Lung (tissue), 12 donors: ENCODE measurements around the gene ATP9A. TPM values are rescaled to one million over a fixed set of nuclear protein-coding genes. Genes with fewer than 3 reads are reported as not detected.

Source experiments
- ATAC-seq: fragments of 200-7000 bp; cut with Tn5 transposase; one replicate; pipeline ENCODE4 v1.9.1; 2020; ENCODE audit warnings: moderate number of reproducible peaks; ENCODE audit not compliant: insufficient read depth, low FRiP score
- DNase-seq, 3 donors: peaks; one replicate each; pipeline ENCODE4 v3.0.0-alpha.2; 2013 to 2017
- H3K27ac ChIP-seq, 2 donors: one replicate each; pipeline ENCODE4 v1.5.1; 2013; ENCODE audit warnings: mild to moderate bottlenecking in 2 of 2, moderate library complexity in 2 of 2, control low read depth in 1 of 2, inconsistent platforms in 1 of 2, low read depth in 1 of 2, low read length in 1 of 2
- H3K27me3 ChIP-seq, 3 donors: one replicate each; pipeline ENCODE4 v1.5.1; 2013; ENCODE audit warnings: low read length in 2 of 3; ENCODE audit not compliant: control insufficient read depth in 3 of 3, insufficient read depth in 3 of 3
- H3K36me3 ChIP-seq, 4 donors: one replicate each; pipeline ENCODE4 v1.5.1; 2013; ENCODE audit warnings: low read length in 4 of 4, mild to moderate bottlenecking in 1 of 4, moderate library complexity in 1 of 4; ENCODE audit not compliant: control insufficient read depth in 4 of 4, insufficient read depth in 4 of 4
- H3K4me1 ChIP-seq, 5 donors: one replicate each; pipeline ENCODE4 v1.5.1; 2013; ENCODE audit warnings: low read length in 5 of 5, mild to moderate bottlenecking in 2 of 5, moderate library complexity in 1 of 5; ENCODE audit not compliant: control insufficient read depth in 5 of 5, insufficient read depth in 5 of 5
- H3K4me3 ChIP-seq: one replicate; pipeline ENCODE4 v1.5.1; 2013; ENCODE audit warnings: mild to moderate bottlenecking, control low read depth, moderate library complexity
- H3K9ac ChIP-seq, 2 donors: one replicate each; pipeline ENCODE4 v1.5.1; 2013; ENCODE audit warnings: low read length in 2 of 2, control low read depth in 1 of 2; ENCODE audit not compliant: insufficient read depth in 1 of 2
- H3K9me3 ChIP-seq, 4 donors: one replicate each; pipeline ENCODE4 v1.5.1; 2013; ENCODE audit warnings: low read length in 3 of 4, mild to moderate bottlenecking in 1 of 4, moderate library complexity in 1 of 4; ENCODE audit not compliant: control insufficient read depth in 4 of 4, insufficient read depth in 3 of 4
- WGBS, 2 donors: extraction: QIAGEN DNeasy Blood & Tissue Kit; methylation state at CpG; one replicate each; pipeline ENCODE4 v1.1.7; 2013; 5-methylcytosine and 5-hydroxymethylcytosine counted together
- polyA plus RNA-seq, 2 donors: library from polyadenylated mRNA; stranded (reverse); fragments of 200-250 nt; gene quantifications; one replicate each; pipeline ENCODE4 v1.2.1, GENCODE V29; 2013
- total RNA-seq, 2 donors: library from RNA; depleted of rRNA in 1 of 2; stranded (reverse); fragments of >200 nt in 1 of 2; gene quantifications; one replicate each; pipeline ENCODE4 v1.2.1, GENCODE V29; 2014 to 2021
- TF ChIP-seq, protein P1 (sequence below): IDR thresholded peaks from 2 replicates; pipeline ENCODE4 v1.5.1; 2012; ENCODE audit warnings: mild to moderate bottlenecking; ENCODE audit errors: control extremely low read depth, extremely low read depth
- donor health status: control.
- donor health status: control.
- donor health status: Bipolar disorder and iron deficiency.
- donor health status: healthy.
- donor health status: DM: yes; HTN: yes; CAD: no.

ATP9A gene
- total and polyA plus RNA-seq, 4 donors = 3.3 to 43.6 (median 14.9) TPM

DNA sequence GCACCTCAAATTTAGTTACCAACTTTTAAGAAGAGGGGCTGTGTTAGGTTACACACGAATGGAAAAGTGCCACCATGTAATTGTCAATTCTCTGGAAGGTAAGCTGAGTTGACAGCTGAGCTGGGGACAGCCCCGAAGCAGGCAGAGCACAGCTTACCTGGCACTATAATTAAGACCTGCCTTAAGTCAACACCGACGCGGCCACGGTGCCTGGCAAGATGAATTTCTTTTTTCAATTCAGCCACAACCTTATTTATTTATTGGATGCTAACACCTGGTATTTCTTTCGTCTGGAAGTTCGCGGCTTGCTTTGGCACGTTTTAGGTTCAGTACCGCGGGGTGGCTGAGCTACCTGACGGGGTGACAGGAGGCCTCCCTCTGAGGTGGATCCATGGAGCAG, 185.1 kb downstream of the ATP9A start:
- no peaks in the 10 kb centered on the region for H3K36me3 ChIP-seq
- WGBS, 2 donors = 90 to 95% methylated on average over 13 of the region's 13 CpGs

DNA sequence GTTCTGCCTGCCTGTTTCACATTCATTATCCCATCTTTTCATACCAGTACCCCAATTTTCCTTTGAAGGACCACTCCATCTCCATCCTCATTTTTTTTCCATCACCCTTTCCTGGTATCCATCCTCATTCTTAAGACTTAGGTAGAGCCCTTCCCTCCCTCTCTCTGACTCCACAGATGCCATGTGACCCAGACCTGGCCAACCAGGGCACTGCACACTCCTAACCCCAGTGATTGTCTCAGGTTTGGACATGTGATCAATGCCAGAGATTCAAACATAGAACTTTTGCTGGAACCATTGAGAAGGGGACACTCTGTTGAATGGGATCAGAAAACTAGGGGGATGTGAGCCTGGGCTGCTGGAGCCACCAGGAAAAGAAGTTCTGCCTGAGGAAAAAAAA, 186.6 kb downstream of the ATP9A start:
- Histone ChIP-seq H3K9me3 (no peaks in the 10 kb centered on the region), H3K4me1 (peaks cover 0 to 3% (median 0%) of the 10 kb centered on the region in 5 donors), H3K9ac (no peak overlapping the region), H3K27ac (no peak overlapping the region), H3K36me3 (no peaks in the 10 kb centered on the region), H3K4me3 (no peak overlapping the region), H3K27me3 (no peaks in the 10 kb centered on the region)
- no peak for ATAC-seq
- TF ChIP-seq, protein P1, sequence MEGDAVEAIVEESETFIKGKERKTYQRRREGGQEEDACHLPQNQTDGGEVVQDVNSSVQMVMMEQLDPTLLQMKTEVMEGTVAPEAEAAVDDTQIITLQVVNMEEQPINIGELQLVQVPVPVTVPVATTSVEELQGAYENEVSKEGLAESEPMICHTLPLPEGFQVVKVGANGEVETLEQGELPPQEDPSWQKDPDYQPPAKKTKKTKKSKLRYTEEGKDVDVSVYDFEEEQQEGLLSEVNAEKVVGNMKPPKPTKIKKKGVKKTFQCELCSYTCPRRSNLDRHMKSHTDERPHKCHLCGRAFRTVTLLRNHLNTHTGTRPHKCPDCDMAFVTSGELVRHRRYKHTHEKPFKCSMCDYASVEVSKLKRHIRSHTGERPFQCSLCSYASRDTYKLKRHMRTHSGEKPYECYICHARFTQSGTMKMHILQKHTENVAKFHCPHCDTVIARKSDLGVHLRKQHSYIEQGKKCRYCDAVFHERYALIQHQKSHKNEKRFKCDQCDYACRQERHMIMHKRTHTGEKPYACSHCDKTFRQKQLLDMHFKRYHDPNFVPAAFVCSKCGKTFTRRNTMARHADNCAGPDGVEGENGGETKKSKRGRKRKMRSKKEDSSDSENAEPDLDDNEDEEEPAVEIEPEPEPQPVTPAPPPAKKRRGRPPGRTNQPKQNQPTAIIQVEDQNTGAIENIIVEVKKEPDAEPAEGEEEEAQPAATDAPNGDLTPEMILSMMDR = no peak
- DNase-seq = no peak

More for the DNA sequence above, 185.1 kb downstream of the ATP9A start:
- Histone ChIP-seq H3K27ac (no peak overlapping the region), H3K9me3 (no peaks in the 10 kb centered on the region), H3K4me3 (no peak overlapping the region), H3K4me1 (peaks cover 0 to 3% (median 0%) of the 10 kb centered on the region in 5 donors), H3K9ac (no peak overlapping the region), H3K27me3 (no peaks in the 10 kb centered on the region)
- ATAC-seq (no peak), DNase-seq (no peak)
- TF ChIP-seq, protein P1 = no peak

DNA sequence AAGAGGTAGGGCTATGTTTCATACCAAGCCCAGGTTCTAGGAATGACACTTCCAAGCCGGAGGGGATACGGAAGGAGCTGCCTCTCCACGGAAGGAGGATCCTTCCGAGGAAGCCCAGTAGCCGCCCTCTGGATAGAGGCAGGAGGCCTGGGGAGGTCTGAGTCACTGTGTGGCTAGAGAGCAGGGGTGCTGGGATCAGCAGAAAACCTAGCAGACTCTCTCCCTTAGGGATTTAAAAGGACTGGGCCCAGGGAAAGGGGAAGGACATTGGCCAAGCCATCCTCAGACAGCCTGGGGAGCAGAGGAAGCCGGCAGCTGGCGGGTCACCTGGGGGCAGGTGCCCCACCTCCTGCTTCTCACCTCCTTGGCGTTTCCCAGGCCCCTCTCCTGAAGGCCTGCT, 189.1 kb downstream of the ATP9A start:
- ATAC-seq (no peak), DNase-seq (no peak)
- no peak overlapping the region for H3K4me3 ChIP-seq
- H3K27ac ChIP-seq = no peak overlapping the region
- 85 to 88% methylated on average over 8 of the region's 8 CpGs for WGBS, 2 donors
- H3K36me3 ChIP-seq = no peaks in the 10 kb centered on the region
- H3K4me1 ChIP-seq = no peaks in the 10 kb centered on the region
- TF ChIP-seq, protein P1 = no peak
- peaks cover 0 to 6% (median 3%) of the 10 kb centered on the region in 4 donors for H3K9me3 ChIP-seq
- H3K27me3 ChIP-seq = no peaks in the 10 kb centered on the region
- no peak overlapping the region for H3K9ac ChIP-seq

DNA sequence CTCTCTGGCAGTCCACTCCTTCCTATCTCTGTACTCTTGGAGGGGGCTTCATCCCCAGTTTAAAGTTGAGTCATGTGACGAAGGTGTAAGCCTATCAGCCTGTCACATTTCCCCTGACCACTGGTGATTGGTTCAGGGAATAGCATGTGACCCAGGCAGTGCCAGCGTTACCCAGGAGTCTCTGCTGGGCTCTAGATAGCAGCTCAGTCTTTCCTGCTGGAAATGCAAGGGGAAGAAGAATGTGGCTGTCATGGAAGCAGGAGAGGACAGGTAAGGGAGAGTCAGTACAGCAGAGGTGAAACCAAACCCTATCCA, 190.1 kb downstream of the ATP9A start:
- Histone ChIP-seq H3K9me3 (peaks cover 0 to 7% (median 3%) of the 10 kb centered on the region in 4 donors), H3K36me3 (no peaks in the 10 kb centered on the region), H3K4me3 (no peak overlapping the region), H3K27me3 (no peaks in the 10 kb centered on the region), H3K4me1 (no peaks in the 10 kb centered on the region), H3K27ac (no peak overlapping the region), H3K9ac (no peak overlapping the region)
- WGBS, 2 donors = 93 to 96% methylated on average over 2 of the region's 2 CpGs
- ATAC-seq = no peak
- no peak for DNase-seq
- TF ChIP-seq, protein P1 = no peak
